ENCODE data around the gene RAP1GDS1.
"Not testable (repeated sequence)": the region's sequence is repeated elsewhere in the genome, so short reads cannot be mapped to it uniquely, and the experiment has no call there.

The RAP1GDS1 gene

GRCh38 chr4:98387345-98388026 lies 126.3 kb downstream of the RAP1GDS1 start:
- H3K27ac ChIP-seq (ENCODE audit: low read depth, low read length): no peak overlapping the region

GRCh38 chr4:98394134-98394533 lies 132.9 kb downstream of the RAP1GDS1 start:
- Histone ChIP-seq H3K9me3 (ENCODE audit: insufficient read depth, low read depth, low read length) (peaks cover 16% of the 10 kb centered on the region), H3K27ac (ENCODE audit: low read depth, low read length) (no peak overlapping the region), H3K9ac (ENCODE audit: low read depth, low read length) (no peak overlapping the region), H3K36me3 (ENCODE audit: insufficient read depth, low read length) (peaks cover 14% of the 10 kb centered on the region; the same call in 1 of the 2 replicates), H3K27me3 (ENCODE audit: insufficient read depth, low read length) (no peaks in the 10 kb centered on the region), H3K4me1 (ENCODE audit: insufficient read depth, low read length) (no peaks in the 10 kb centered on the region), H3K4me3 (ENCODE audit: low read length) (no peak overlapping the region)
- 100% methylated on average over 1 of the region's 1 CpG for WGBS

More at GRCh38 chr4:98387345-98388026, 126.3 kb downstream of the RAP1GDS1 start:
- H3K9me3 ChIP-seq (ENCODE audit: insufficient read depth, low read depth, low read length): no peaks in the 10 kb centered on the region
- 92% methylated on average over 3 of the region's 5 CpGs for WGBS
- no peaks in the 10 kb centered on the region for H3K27me3 ChIP-seq (ENCODE audit: insufficient read depth, low read length)
- H3K36me3 ChIP-seq (ENCODE audit: insufficient read depth, low read length): 0 out of 2 replicates have a peak, but pooled peaks cover 5% of the 10 kb centered on the region
- H3K9ac ChIP-seq (ENCODE audit: low read depth, low read length): no peak overlapping the region
- H3K4me1 ChIP-seq (ENCODE audit: insufficient read depth, low read length): peaks cover 7% of the 10 kb centered on the region; the same call in 1 of the 2 replicates
- no peak overlapping the region for H3K4me3 ChIP-seq (ENCODE audit: low read length)

- H3K4me1 ChIP-seq (ENCODE audit: insufficient read depth, low read length): no peaks in the 10 kb centered on the region
- no peak overlapping the region for H3K9ac ChIP-seq (ENCODE audit: low read depth, low read length)
- H3K9me3 ChIP-seq (ENCODE audit: insufficient read depth, low read depth, low read length): peaks cover 16% of the 10 kb centered on the region
- H3K4me3 ChIP-seq (ENCODE audit: low read length): no peak overlapping the region
- peaks cover 9% of the 10 kb centered on the region; the same call in 1 of the 2 replicates for H3K36me3 ChIP-seq (ENCODE audit: insufficient read depth, low read length)
- no peak overlapping the region for H3K27ac ChIP-seq (ENCODE audit: low read depth, low read length)
- H3K27me3 ChIP-seq (ENCODE audit: insufficient read depth, low read length): no peaks in the 10 kb centered on the region
- WGBS: 91% methylated on average over 1 of the region's 1 CpG
These were observed 138.7 kb downstream of the RAP1GDS1 start for GRCh38 chr4:98399915-98400314.

- H3K9me3 ChIP-seq (ENCODE audit: insufficient read depth, low read depth, low read length): no peaks in the 10 kb centered on the region
- H3K4me3 ChIP-seq (ENCODE audit: low read length): no peak overlapping the region
- H3K9ac ChIP-seq (ENCODE audit: low read depth, low read length): no peak overlapping the region
- no peak overlapping the region for H3K27ac ChIP-seq (ENCODE audit: low read depth, low read length)
- H3K4me1 ChIP-seq (ENCODE audit: insufficient read depth, low read length): no peaks in the 10 kb centered on the region
- H3K27me3 ChIP-seq (ENCODE audit: insufficient read depth, low read length): no peaks in the 10 kb centered on the region
- 100% methylated on average over 1 of the region's 2 CpGs for WGBS
- H3K36me3 ChIP-seq (ENCODE audit: insufficient read depth, low read length): peaks cover 4% of the 10 kb centered on the region; the same call in 1 of the 2 replicates
These were observed 145.6 kb downstream of the RAP1GDS1 start for GRCh38 chr4:98406819-98407218.

GRCh38 chr4:98411731-98412130 lies 150.5 kb downstream of the RAP1GDS1 start:
- Histone ChIP-seq H3K4me1 (ENCODE audit: insufficient read depth, low read length) (no peaks in the 10 kb centered on the region), H3K9me3 (ENCODE audit: insufficient read depth, low read depth, low read length) (peaks cover 8% of the 10 kb centered on the region; the same call in 1 of the 2 replicates), H3K36me3 (ENCODE audit: insufficient read depth, low read length) (peaks cover 9% of the 10 kb centered on the region; the same call in 1 of the 2 replicates), H3K9ac (ENCODE audit: low read depth, low read length) (no peak overlapping the region), H3K4me3 (ENCODE audit: low read length) (no peak overlapping the region), H3K27me3 (ENCODE audit: insufficient read depth, low read length) (no peaks in the 10 kb centered on the region), H3K27ac (ENCODE audit: low read depth, low read length) (no peak overlapping the region)
- WGBS: no CpG with 5 or more reads among the region's 2 CpGs

GRCh38 chr4:98416844-98417243 lies 155.7 kb downstream of the RAP1GDS1 start:
- H3K4me3 ChIP-seq (ENCODE audit: low read length): no peak overlapping the region
- H3K27ac ChIP-seq (ENCODE audit: low read depth, low read length): no peak overlapping the region
- no peak overlapping the region for H3K9ac ChIP-seq (ENCODE audit: low read depth, low read length)
- peaks cover 8% of the 10 kb centered on the region; the same call in 1 of the 2 replicates for H3K9me3 ChIP-seq (ENCODE audit: insufficient read depth, low read depth, low read length)
- no peaks in the 10 kb centered on the region for H3K27me3 ChIP-seq (ENCODE audit: insufficient read depth, low read length)
- peaks cover 24% of the 10 kb centered on the region; the same call in 1 of the 2 replicates for H3K36me3 ChIP-seq (ENCODE audit: insufficient read depth, low read length)
- H3K4me1 ChIP-seq (ENCODE audit: insufficient read depth, low read length): no peaks in the 10 kb centered on the region

GRCh38 chr4:98420151-98420550 lies 159.0 kb downstream of the RAP1GDS1 start:
- not testable (repeated sequence) for H3K9ac ChIP-seq (ENCODE audit: low read depth, low read length); H3K4me3 ChIP-seq (ENCODE audit: low read length); H3K27me3 ChIP-seq (ENCODE audit: insufficient read depth, low read length); H3K4me1 ChIP-seq (ENCODE audit: insufficient read depth, low read length); H3K9me3 ChIP-seq (ENCODE audit: insufficient read depth, low read depth, low read length); H3K27ac ChIP-seq (ENCODE audit: low read depth, low read length)
- 94% methylated on average over 3 of the region's 3 CpGs for WGBS
- H3K36me3 ChIP-seq (ENCODE audit: insufficient read depth, low read length): peaks cover 30% of the 10 kb centered on the region; the same call in 1 of the 2 replicates

GRCh38 chr4:98421111-98421510 lies 159.9 kb downstream of the RAP1GDS1 start:
- no peak overlapping the region for H3K9ac ChIP-seq (ENCODE audit: low read depth, low read length)
- H3K4me3 ChIP-seq (ENCODE audit: low read length): no peak overlapping the region
- no peak overlapping the region for H3K27ac ChIP-seq (ENCODE audit: low read depth, low read length)
- H3K4me1 ChIP-seq (ENCODE audit: insufficient read depth, low read length): no peaks in the 10 kb centered on the region
- WGBS: 95% methylated on average over 5 of the region's 5 CpGs
- no peaks in the 10 kb centered on the region for H3K27me3 ChIP-seq (ENCODE audit: insufficient read depth, low read length)
- H3K36me3 ChIP-seq (ENCODE audit: insufficient read depth, low read length): peaks cover 33% of the 10 kb centered on the region; the same call in 1 of the 2 replicates
- H3K9me3 ChIP-seq (ENCODE audit: insufficient read depth, low read depth, low read length): no peaks in the 10 kb centered on the region

- WGBS: 95% methylated on average over 4 of the region's 4 CpGs
- Histone ChIP-seq H3K9me3 (ENCODE audit: insufficient read depth, low read depth, low read length) (0 out of 2 replicates have a peak, but pooled peaks cover 4% of the 10 kb centered on the region), H3K27ac (ENCODE audit: low read depth, low read length) (no peak overlapping the region), H3K9ac (ENCODE audit: low read depth, low read length) (no peak overlapping the region), H3K36me3 (ENCODE audit: insufficient read depth, low read length) (peaks cover 29% of the 10 kb centered on the region; the same call in 1 of the 2 replicates), H3K4me3 (ENCODE audit: low read length) (no peak overlapping the region), H3K4me1 (ENCODE audit: insufficient read depth, low read length) (no peaks in the 10 kb centered on the region), H3K27me3 (ENCODE audit: insufficient read depth, low read length) (no peaks in the 10 kb centered on the region)
These were observed 161.8 kb downstream of the RAP1GDS1 start for GRCh38 chr4:98423009-98423408.

GRCh38 chr4:98430708-98431403 lies 169.7 kb downstream of the RAP1GDS1 start:
- Histone ChIP-seq H3K27ac (ENCODE audit: low read depth, low read length) (no peak overlapping the region), H3K9me3 (ENCODE audit: insufficient read depth, low read depth, low read length) (0 out of 2 replicates have a peak, but pooled peaks cover 4% of the 10 kb centered on the region), H3K9ac (ENCODE audit: low read depth, low read length) (no peak overlapping the region), H3K4me1 (ENCODE audit: insufficient read depth, low read length) (no peaks in the 10 kb centered on the region), H3K27me3 (ENCODE audit: insufficient read depth, low read length) (no peaks in the 10 kb centered on the region), H3K4me3 (ENCODE audit: low read length) (no peak overlapping the region), H3K36me3 (ENCODE audit: insufficient read depth, low read length) (peaks cover 10% of the 10 kb centered on the region; the same call in 1 of the 2 replicates)
- WGBS: 88% methylated on average over 3 of the region's 4 CpGs

- no CpG with 5 or more reads among the region's 1 CpG for WGBS
These were observed 172.5 kb downstream of the RAP1GDS1 start for GRCh38 chr4:98433691-98434090.

More at GRCh38 chr4:98433691-98434090, 172.5 kb downstream of the RAP1GDS1 start:
- Histone ChIP-seq H3K27me3 (ENCODE audit: insufficient read depth, low read length) (no peaks in the 10 kb centered on the region), H3K27ac (ENCODE audit: low read depth, low read length) (no peak overlapping the region), H3K36me3 (ENCODE audit: insufficient read depth, low read length) (peaks cover 15% of the 10 kb centered on the region; the same call in 1 of the 2 replicates), H3K9ac (ENCODE audit: low read depth, low read length) (no peak overlapping the region), H3K4me3 (ENCODE audit: low read length) (no peak overlapping the region), H3K4me1 (ENCODE audit: insufficient read depth, low read length) (no peaks in the 10 kb centered on the region), H3K9me3 (ENCODE audit: insufficient read depth, low read depth, low read length) (no peaks in the 10 kb centered on the region)

Data from HUES64 (cell line).